ENCODE results near the gene CARD10. TPM values are rescaled to one million over a fixed set of nuclear protein-coding genes. Genes with fewer than 3 reads are reported as not detected.
A peak's percentile ranks its signal among the peaks of the same experiment; 100 is the strongest.

Gene CARD10
- total RNA-seq, 1 experiment from 2014 or later, result 17.7 TPM

- no peaks in the 10 kb centered on the region for H3K9me3 ChIP-seq (ENCODE audit: control insufficient read depth, low read depth, low read length)
- H2BK5ac ChIP-seq (ENCODE audit: insufficient read length, low read length), result no peak overlapping the region
- peaks cover 10% of the 10 kb centered on the region for H3K27me3 Mint-ChIP-seq (ENCODE audit: low read depth)
- no peak overlapping the region for H3K23ac ChIP-seq (ENCODE audit: insufficient read length, low read depth, low read length)
- no peak overlapping the region for H3K9ac ChIP-seq (ENCODE audit: extremely low read depth, insufficient read length, low read length)
- peaks cover 28 to 44% of the 10 kb centered on the region in 2 experiments for H3K4me1 Mint-ChIP-seq
- H4K20me1 ChIP-seq (ENCODE audit: control insufficient read depth, insufficient read depth, insufficient read length), result no peaks in the 10 kb centered on the region
- no peak overlapping the region for H2BK12ac ChIP-seq (ENCODE audit: insufficient read length, low read depth, low read length)
- H3K4me2 ChIP-seq (ENCODE audit: insufficient read depth, insufficient read length, low read length), result no peak overlapping the region
- H3K23me2 ChIP-seq (ENCODE audit: insufficient read length, low read depth, low read length, poor library complexity, severe bottlenecking), result peaks cover 4% of the 10 kb centered on the region
- no peak overlapping the region for H3K14ac ChIP-seq (ENCODE audit: insufficient read depth, low read length)
- H3K79me2 ChIP-seq (ENCODE audit: insufficient read depth, low read length), result no peaks in the 10 kb centered on the region
- WGBS (ENCODE audit: extremely low coverage, insufficient read length, low lambda C conversion rate), result no CpG with 5 or more reads among the region's 21 CpGs
- TF ChIP-seq CTCF (conservative IDR thresholded peaks at IDR 0.05), result no peak
- H4K8ac ChIP-seq (replicated peaks; ENCODE audit: insufficient read length, low read depth, low read length), result no peak overlapping the region
- H3K9me3 Mint-ChIP-seq, result no peaks in the 10 kb centered on the region; a peak in 2 of 5 replicates
- no peaks in the 10 kb centered on the region for H3K36me3 Mint-ChIP-seq (ENCODE audit: insufficient read depth in 1 of 3, low read depth in 3 of 3)
- H3K18ac ChIP-seq (ENCODE audit: insufficient read length, low read depth, low read length), result peak overlapping the region; percentile 25
- no peak overlapping the region for H3K4ac ChIP-seq (ENCODE audit: low read depth, low read length)
- no peak overlapping the region for H3T11ph ChIP-seq (ENCODE audit: low read length)
- H4K5ac ChIP-seq (ENCODE audit: insufficient read length, low read depth, low read length), result no peak overlapping the region
- H2BK20ac ChIP-seq (ENCODE audit: low read depth, low read length, poor library complexity, severe bottlenecking), result no peak overlapping the region
- H3K27ac Mint-ChIP-seq, result peak overlapping the region; percentile 94 to 99 (median 96)
- no peak overlapping the region for H3K27ac ChIP-seq (ENCODE audit: insufficient read length, low read depth, low read length)
- DNase-seq, result peak; percentile 85
- no peak overlapping the region for H2BK120ac ChIP-seq (ENCODE audit: low read depth, low read length, poor library complexity, severe bottlenecking)
- H4K91ac ChIP-seq (ENCODE audit: insufficient read length, low read depth, low read length), result no peak overlapping the region
- H3K56ac ChIP-seq (ENCODE audit: insufficient read length, low read depth, low read length), result no peak overlapping the region
- H3K79me1 ChIP-seq (ENCODE audit: insufficient read depth, low read depth, low read length, poor library complexity, severe bottlenecking), result no peaks in the 10 kb centered on the region
- no peak overlapping the region for H2BK15ac ChIP-seq (ENCODE audit: low read depth, low read length)
- no peak overlapping the region for H2AK5ac ChIP-seq (ENCODE audit: insufficient read length, low read length)
- peak overlapping the region; percentile 32 to 55; a peak in 3 of 5 replicates for H3K4me3 Mint-ChIP-seq
- H3K4me1 ChIP-seq (ENCODE audit: insufficient read depth, low read length), result peaks cover 2% of the 10 kb centered on the region; the same call in 1 of the 2 replicates
- no peaks in the 10 kb centered on the region for H3K27me3 ChIP-seq (ENCODE audit: insufficient read depth, low read length)
- H2AFZ ChIP-seq (ENCODE audit: low read length), result no peak overlapping the region
These were observed 27.4 kb upstream of the CARD10 start for GRCh38 chr22:37546437-37547250.
